Measurements from ENCODE around the gene MOCS3.

- TF ChIP-seq, protein P1, sequence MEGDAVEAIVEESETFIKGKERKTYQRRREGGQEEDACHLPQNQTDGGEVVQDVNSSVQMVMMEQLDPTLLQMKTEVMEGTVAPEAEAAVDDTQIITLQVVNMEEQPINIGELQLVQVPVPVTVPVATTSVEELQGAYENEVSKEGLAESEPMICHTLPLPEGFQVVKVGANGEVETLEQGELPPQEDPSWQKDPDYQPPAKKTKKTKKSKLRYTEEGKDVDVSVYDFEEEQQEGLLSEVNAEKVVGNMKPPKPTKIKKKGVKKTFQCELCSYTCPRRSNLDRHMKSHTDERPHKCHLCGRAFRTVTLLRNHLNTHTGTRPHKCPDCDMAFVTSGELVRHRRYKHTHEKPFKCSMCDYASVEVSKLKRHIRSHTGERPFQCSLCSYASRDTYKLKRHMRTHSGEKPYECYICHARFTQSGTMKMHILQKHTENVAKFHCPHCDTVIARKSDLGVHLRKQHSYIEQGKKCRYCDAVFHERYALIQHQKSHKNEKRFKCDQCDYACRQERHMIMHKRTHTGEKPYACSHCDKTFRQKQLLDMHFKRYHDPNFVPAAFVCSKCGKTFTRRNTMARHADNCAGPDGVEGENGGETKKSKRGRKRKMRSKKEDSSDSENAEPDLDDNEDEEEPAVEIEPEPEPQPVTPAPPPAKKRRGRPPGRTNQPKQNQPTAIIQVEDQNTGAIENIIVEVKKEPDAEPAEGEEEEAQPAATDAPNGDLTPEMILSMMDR (conservative IDR thresholded peaks at IDR 0.05; ENCODE audit: low read depth, low read length), result no peak
- TF ChIP-seq POLR2A (IDR thresholded peaks at IDR 0.05; ENCODE audit: low read depth, low read length) (no peak), RAD21 (IDR thresholded peaks at IDR 0.05; ENCODE audit: low read length) (no peak), RFX5 (IDR thresholded peaks at IDR 0.05; ENCODE audit: low read depth, low read length) (no peak), SMC3 (IDR thresholded peaks at IDR 0.05; ENCODE audit: low read depth, low read length) (no peak), BHLHE40 (IDR thresholded peaks at IDR 0.05; ENCODE audit: low read depth, low read length) (no peak), CEBPB (IDR thresholded peaks at IDR 0.05; ENCODE audit: low read depth, low read length) (no peak), ELK1 (IDR thresholded peaks at IDR 0.05; ENCODE audit: borderline replicate concordance, low read depth, low read length) (no peak), FOS (IDR thresholded peaks at IDR 0.05; ENCODE audit: low read depth, low read length) (no peak), NFE2L2 (IDR thresholded peaks at IDR 0.05; ENCODE audit: low read depth, low read length) (no peak), MAFK (IDR thresholded peaks at IDR 0.05; ENCODE audit: low read depth, low read length) (no peak)
- TF ChIP-seq, protein P2, sequence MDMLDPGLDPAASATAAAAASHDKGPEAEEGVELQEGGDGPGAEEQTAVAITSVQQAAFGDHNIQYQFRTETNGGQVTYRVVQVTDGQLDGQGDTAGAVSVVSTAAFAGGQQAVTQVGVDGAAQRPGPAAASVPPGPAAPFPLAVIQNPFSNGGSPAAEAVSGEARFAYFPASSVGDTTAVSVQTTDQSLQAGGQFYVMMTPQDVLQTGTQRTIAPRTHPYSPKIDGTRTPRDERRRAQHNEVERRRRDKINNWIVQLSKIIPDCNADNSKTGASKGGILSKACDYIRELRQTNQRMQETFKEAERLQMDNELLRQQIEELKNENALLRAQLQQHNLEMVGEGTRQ (IDR thresholded peaks at IDR 0.05; ENCODE audit: low read depth, low read length), result no peak
Measured at GRCh38 chr20:51004781-51005180, 46.2 kb downstream of the MOCS3 start.
